ENCODE measurements around the gene TAS1R2.

The TAS1R2 gene

DNA sequence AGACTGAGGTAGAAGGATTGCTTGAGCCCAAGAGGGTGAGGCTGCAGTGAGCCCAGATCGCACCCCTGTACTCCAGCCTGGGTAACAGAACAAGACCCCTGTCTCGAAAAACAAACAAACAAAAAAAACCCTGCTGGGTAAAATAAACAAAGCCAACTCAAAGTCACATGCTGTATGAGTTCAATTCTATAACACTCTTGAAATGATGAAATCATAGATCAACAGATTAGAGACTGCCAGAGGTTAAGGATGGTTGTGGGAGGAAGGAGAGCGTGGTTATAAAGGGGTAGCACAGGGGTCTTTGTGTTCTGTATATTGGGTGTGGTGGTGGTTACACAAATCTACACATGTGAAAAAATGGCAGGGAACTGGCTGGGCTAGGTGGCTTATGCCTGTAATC, 62.5 kb downstream of the TAS1R2 start:
- DNase-seq = no peak

DNA sequence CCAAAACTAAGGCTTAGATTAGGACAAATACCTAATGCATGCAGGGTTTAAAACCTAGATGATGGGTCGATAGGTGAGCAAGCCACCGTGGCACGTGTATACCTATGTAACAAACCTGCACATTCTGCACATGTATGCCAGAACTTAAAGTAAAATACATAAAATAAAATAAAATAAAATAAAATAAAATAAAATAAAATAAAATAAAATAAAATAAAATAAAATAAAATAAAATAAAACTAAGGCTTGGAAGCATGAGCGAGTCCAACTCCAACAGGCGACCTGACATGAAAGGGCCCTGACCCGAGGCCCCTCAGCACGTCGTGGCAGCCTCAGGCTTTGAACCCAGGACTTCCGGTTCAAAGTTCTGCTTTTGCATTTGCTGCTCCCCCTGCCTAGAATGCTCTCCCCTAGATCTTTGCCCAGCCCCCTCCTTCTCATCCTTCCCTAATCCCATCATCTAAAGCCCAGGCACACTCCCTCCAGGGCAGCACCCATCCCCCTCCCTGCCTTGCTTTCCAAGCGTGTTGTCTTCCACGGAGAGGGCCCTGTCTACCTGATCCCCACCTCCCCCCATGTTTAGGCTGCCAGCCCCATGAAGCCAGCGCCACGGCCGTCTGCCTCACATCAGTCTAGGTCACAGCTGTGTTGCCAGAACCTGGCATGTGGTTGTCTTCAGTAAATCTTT, 64.3 kb downstream of the TAS1R2 start:
- DNase-seq = no peak

DNA sequence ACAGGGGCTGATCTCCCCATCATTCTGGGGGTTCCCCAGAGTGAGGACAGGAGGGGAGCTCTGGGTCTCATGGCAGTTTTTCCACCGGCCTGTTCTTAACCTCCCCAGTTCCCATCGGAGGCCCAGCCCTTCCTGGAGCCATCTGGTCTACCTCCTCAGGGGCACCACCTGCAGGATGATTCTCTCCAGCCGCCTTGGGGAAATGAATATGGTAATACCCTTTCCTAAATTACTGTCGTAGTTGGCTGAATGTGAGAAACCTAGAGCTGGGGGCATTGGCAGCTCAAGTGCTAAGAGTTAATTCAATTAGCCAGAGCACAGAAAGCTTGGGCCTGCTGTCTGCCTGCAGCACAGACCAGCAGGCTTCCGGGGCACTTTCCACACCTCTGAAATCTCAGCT, 64.9 kb downstream of the TAS1R2 start:
- DNase-seq = peak in 1 of 2 experiments; percentile 56

DNA sequence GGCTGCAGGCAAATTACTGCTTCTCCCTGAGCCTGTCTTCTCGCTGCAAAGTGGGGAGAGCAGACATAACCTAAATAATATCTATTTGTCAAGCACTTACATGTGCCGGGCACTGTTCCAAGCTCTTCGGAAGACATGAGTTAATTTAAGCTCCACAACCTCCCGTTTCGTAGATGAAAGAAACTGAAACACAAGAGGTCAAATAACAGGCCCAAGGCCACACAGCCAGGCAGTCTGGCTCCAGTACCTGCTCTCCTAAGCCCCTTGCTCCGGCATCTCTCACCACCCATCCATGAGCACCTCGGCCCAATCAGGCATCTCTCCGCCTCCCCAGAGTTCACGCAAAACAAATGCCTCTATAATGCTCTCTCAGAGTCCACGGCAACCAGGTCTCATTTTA, 65.4 kb downstream of the TAS1R2 start:
- no peak for DNase-seq

DNA sequence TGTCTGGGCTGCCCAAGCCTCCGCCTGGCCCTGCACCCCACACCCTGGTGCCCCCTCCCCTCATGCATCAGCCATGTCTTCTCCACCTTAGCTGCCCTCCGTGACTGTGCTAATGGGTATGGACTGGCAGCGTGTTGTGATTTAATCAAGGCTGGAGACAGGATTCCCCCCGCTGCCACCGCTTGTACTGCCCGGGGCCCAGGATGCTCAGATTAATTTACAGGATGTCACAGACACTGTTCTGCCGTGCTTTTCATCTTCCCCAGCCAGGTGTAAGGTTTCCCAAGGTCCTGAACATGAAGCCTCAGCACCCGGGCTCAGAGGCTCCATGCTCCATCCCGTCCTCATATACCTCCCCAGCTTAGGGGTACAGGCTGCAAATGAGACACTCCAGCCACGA, 66.3 kb downstream of the TAS1R2 start:
- DNase-seq = no peak

DNA sequence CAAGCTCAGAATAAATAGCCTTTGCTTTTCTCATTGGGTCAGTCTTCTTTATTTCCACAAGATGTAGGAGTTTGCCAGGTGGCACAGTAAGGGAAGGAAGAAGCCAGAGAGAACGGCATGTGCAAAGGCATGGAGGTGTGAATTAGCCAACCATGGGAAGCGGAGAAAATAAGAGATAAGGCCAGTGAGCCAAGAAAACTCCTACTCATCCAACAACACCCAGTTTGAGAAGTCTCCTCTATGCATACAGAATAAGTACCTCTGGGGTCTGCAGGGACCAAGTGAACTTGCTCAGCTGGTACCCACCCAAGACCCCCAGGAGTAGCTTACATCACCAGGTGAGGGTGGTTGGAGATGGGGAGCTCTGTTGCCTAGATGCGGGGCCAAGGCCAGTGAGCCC, 66.7 kb downstream of the TAS1R2 start:
- no peak for DNase-seq

All from NCI-H524 (cell line).